Measurements from ENCODE around the gene XAB2.

- TF ChIP-seq CTCF (IDR thresholded peaks at IDR 0.05; ENCODE audit: low read depth, low read length) (no peak), POLR2A (IDR thresholded peaks at IDR 0.05; ENCODE audit: extremely low read depth, insufficient read length) (no peak)
Observed at GRCh38 chr19:7623725-7624603, 5.4 kb downstream of the XAB2 start.
